Astrocyte of the cerebellum (primary cell): Measurements from ENCODE around the gene ADSL.
"Not testable (repeated sequence)": the region's sequence is repeated elsewhere in the genome, so short reads cannot be mapped to it uniquely, and the experiment has no call there.

ENCODE experiments used
- DNase-seq: peaks from one replicate; pipeline ENCODE4 v3.0.0-alpha.2; 2011; ENCODE audit warnings: low read depth
- H3K4me3 ChIP-seq: 2 replicates; pipeline ENCODE4 v1.5.1; 2011; ENCODE audit warnings: mild to moderate bottlenecking, low read depth, low read length, moderate library complexity
- in situ Hi-C: cut with HindIII; loops from 2 replicates; pipeline ENCODE4 v1.10.0; 2017; ENCODE audit warnings: low sequenced_read_pairs
- TF ChIP-seq, protein P1 (sequence below): IDR thresholded peaks from 2 replicates; pipeline ENCODE4 v1.5.1; 2012; ENCODE audit warnings: low read length, low read depth, moderate library complexity, mild to moderate bottlenecking; ENCODE audit errors: missing control alignments

Gene ADSL

DNA sequence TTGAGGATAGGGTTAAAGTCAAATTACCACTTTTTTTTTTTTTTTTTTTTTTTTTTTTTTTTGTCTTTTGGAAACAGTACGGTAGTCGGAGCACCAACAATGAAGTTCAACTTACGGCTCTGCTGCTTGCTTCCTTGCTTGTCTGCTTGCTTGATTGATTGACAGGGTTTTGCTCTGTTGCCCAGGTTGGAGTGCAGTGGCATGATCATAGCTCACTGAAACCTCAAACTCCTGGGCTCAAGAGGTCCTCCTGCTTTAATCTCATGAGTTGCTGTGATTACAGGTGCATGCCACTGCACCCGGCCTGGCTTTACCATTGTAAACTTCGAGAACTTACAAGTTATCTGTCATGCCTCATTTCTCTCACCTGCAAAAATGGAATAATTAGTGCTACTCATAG is 29.8 kb downstream of the ADSL start:
- no peak overlapping the region for H3K4me3 ChIP-seq
- no peak for DNase-seq
- in situ Hi-C loops = no loop called here
- TF ChIP-seq, protein P1, sequence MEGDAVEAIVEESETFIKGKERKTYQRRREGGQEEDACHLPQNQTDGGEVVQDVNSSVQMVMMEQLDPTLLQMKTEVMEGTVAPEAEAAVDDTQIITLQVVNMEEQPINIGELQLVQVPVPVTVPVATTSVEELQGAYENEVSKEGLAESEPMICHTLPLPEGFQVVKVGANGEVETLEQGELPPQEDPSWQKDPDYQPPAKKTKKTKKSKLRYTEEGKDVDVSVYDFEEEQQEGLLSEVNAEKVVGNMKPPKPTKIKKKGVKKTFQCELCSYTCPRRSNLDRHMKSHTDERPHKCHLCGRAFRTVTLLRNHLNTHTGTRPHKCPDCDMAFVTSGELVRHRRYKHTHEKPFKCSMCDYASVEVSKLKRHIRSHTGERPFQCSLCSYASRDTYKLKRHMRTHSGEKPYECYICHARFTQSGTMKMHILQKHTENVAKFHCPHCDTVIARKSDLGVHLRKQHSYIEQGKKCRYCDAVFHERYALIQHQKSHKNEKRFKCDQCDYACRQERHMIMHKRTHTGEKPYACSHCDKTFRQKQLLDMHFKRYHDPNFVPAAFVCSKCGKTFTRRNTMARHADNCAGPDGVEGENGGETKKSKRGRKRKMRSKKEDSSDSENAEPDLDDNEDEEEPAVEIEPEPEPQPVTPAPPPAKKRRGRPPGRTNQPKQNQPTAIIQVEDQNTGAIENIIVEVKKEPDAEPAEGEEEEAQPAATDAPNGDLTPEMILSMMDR = no peak

- TF ChIP-seq, protein P1 = no peak
- H3K4me3 ChIP-seq = no peak overlapping the region
- in situ Hi-C loops = no loop called here
- no peak for DNase-seq
These were observed 31.6 kb downstream of the ADSL start for GRCh38 chr22:40377931-40378330.

GRCh38 chr22:40378448-40378847 is 32.1 kb downstream of the ADSL start:
- H3K4me3 ChIP-seq, in situ Hi-C loops, DNase-seq: not testable (repeated sequence)

- H3K4me3 ChIP-seq = no peak overlapping the region
- TF ChIP-seq, protein P1 = no peak
- no peak for DNase-seq
- in situ Hi-C loops = no loop called here
These were observed 35.2 kb downstream of the ADSL start for GRCh38 chr22:40381461-40381860.

GRCh38 chr22:40383905-40384304 is 37.6 kb downstream of the ADSL start:
- TF ChIP-seq, protein P1 = no peak
- in situ Hi-C loops = no loop called here
- no peak overlapping the region for H3K4me3 ChIP-seq
- DNase-seq = no peak

- in situ Hi-C loops = no loop called here
- no peak for DNase-seq
- no peak overlapping the region for H3K4me3 ChIP-seq
- TF ChIP-seq, protein P1 = no peak
These were observed 38.9 kb downstream of the ADSL start for GRCh38 chr22:40385036-40385782.

DNA sequence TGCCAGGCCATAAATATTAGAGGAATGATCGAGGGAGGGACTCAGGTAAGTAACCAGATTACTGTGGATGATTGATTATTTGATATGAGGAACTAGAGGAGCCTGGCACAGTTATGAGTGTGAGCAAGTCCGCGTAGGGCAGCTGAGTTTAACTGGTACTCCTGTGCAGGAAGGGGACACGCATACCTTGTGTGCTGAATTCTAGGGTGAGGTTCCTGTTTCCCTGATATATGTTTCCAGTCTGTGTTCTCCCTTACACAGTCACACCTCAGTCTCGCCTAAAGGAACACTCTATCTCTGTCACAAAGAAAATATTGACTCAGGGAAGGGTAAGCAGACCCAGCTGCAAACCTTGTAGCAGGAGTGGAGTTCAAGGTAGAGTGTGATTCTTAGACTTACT is 41.4 kb downstream of the ADSL start:
- no peak for DNase-seq
- TF ChIP-seq, protein P1 = no peak
- in situ Hi-C loops = no loop called here
- no peak overlapping the region for H3K4me3 ChIP-seq
